Neural progenitor cell (in vitro differentiated cells): ENCODE data around the gene TREX2. TPM values are rescaled to one million over a fixed set of nuclear protein-coding genes. Genes with fewer than 3 reads are reported as not detected.

Experiments used
- DNase-seq: peaks from one replicate; pipeline ENCODE4 v3.0.0-alpha.2; 2016; ENCODE audit warnings: low spot score
- H2AFZ ChIP-seq: fragments of 200-600 bp; sonication (generic); replicated peaks from 2 replicates; pipeline ENCODE4 v1.6.1; 2016; ENCODE audit warnings: antibody characterized with exemption
- H3F3A ChIP-seq: fragments of 200-600 bp; sonication (generic); 2 replicates; pipeline ENCODE4 v1.6.1; 2016; ENCODE audit warnings: antibody characterized with exemption, low read depth
- H3K27ac ChIP-seq: fragments of 200-600 bp; sonication (generic); 2 replicates; pipeline ENCODE4 v1.5.1; 2016; ENCODE audit warnings: mild to moderate bottlenecking
- H3K27me3 ChIP-seq: fragments of 200-600 bp; sonication (generic); 2 replicates; pipeline ENCODE4 v1.6.1; 2016; ENCODE audit warnings: mild to moderate bottlenecking, moderate library complexity
- H3K36me3 ChIP-seq: fragments of 200-600 bp; sonication (generic); 2 replicates; pipeline ENCODE4 v1.5.1; 2016
- H3K4me1 ChIP-seq: fragments of 200-600 bp; sonication (generic); 2 replicates; pipeline ENCODE4 v1.6.1; 2016; ENCODE audit warnings: mixed run types
- H3K4me2 ChIP-seq: fragments of 200-600 bp; sonication (generic); 2 replicates; pipeline ENCODE4 v1.6.1; 2016
- H3K4me3 ChIP-seq: fragments of 200-600 bp; sonication (generic); 2 replicates; pipeline ENCODE4 v1.5.1; 2016
- H3K79me2 ChIP-seq: fragments of 200-600 bp; sonication (generic); 2 replicates; pipeline ENCODE4 v1.6.1; 2016; ENCODE audit warnings: low read depth
- H3K9ac ChIP-seq: fragments of 200-600 bp; sonication (generic); 2 replicates; pipeline ENCODE4 v1.6.1; 2016
- H3K9me3 ChIP-seq: fragments of 200-600 bp; sonication (generic); 2 replicates; pipeline ENCODE4 v1.5.1; 2016; ENCODE audit warnings: low read depth
- H4K20me1 ChIP-seq: fragments of 200-600 bp; sonication (generic); 2 replicates; pipeline ENCODE4 v1.6.1; 2016; ENCODE audit warnings: low read depth
- H3K27ac Mint-ChIP-seq: 3 replicates; pipeline ENCODE4 v1.8.0; 2021; ENCODE audit warnings: mixed read lengths
- H3K27me3 Mint-ChIP-seq: 2 replicates; pipeline ENCODE4 v1.8.0; 2022; ENCODE audit warnings: low read depth, mild to moderate bottlenecking, inconsistent platforms, moderate library complexity, mixed read lengths; ENCODE audit not compliant: insufficient read depth
- H3K36me3 Mint-ChIP-seq: 3 replicates; pipeline ENCODE4 v1.8.0; 2021; ENCODE audit warnings: mixed read lengths
- H3K4me1 Mint-ChIP-seq: 3 replicates; pipeline ENCODE4 v1.8.0; 2021; ENCODE audit warnings: mixed read lengths
- H3K4me3 Mint-ChIP-seq: 3 replicates; pipeline ENCODE4 v1.8.0; 2021; ENCODE audit warnings: mild to moderate bottlenecking, moderate library complexity, mixed read lengths
- H3K9me3 Mint-ChIP-seq: 3 replicates; pipeline ENCODE4 v1.8.0; 2020; ENCODE audit warnings: mixed read lengths
- CTCF ChIP-seq: fragments of 200-600 bp; sonication (generic); IDR thresholded peaks from 2 replicates; pipeline ENCODE4 v1.5.1; 2017; ENCODE audit warnings: antibody characterized with exemption, mild to moderate bottlenecking
- EZH2 ChIP-seq: fragments of 200-600 bp; sonication (generic); IDR thresholded peaks from 2 replicates; pipeline ENCODE4 v1.6.1; 2017; ENCODE audit warnings: antibody characterized with exemption, mild to moderate bottlenecking, moderate library complexity
- EZH2phosphoT487 ChIP-seq: fragments of 200-600 bp; sonication (generic); IDR thresholded peaks from 2 replicates; pipeline ENCODE4 v1.6.1; 2017; ENCODE audit warnings: antibody characterized with exemption
- total RNA-seq: library from RNA; depleted of rRNA; stranded (reverse); fragments of >200 nt; gene quantifications from 2 replicates; pipeline ENCODE4 v1.2.3, GENCODE V29; 2015; ENCODE audit warnings: low replicate concordance

The TREX2 gene
- total RNA-seq, 1 donor from 2014 or later: not detected

DNA sequence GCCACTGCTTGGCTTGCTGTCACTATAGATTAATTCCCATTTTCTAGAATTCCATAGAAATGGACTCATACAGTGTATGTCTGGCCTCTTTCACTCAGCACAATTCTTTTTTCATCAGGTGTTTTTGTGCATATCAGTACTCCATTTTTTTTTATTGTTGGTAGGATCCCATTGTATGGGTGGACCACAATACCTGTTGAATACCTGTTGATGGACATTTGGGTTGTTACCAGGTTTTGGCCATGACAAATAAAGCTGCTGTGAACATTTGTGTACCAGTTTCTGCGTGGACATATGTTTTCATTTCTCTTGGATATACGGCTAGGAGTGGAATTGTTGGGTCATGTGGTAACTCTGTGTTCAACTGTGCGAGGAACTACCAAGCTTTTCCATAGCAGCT lies 19.7 kb downstream of the TREX2 start:
- Histone ChIP-seq H2AFZ (no peak overlapping the region), H3K9me3 (no peaks in the 10 kb centered on the region), H3K4me3 (no peak overlapping the region), H3K4me1 (no peaks in the 10 kb centered on the region), H3K9ac (no peak overlapping the region), H3K79me2 (no peaks in the 10 kb centered on the region), H3K27ac (no peak overlapping the region), H3F3A (no peaks in the 10 kb centered on the region), H4K20me1 (no peaks in the 10 kb centered on the region), H3K36me3 (no peaks in the 10 kb centered on the region), H3K4me2 (no peak overlapping the region), H3K27me3 (no peaks in the 10 kb centered on the region)
- TF ChIP-seq EZH2phosphoT487: no peak
- TF ChIP-seq CTCF: no peak
- TF ChIP-seq EZH2: no peak
- Mint-ChIP-seq H3K4me3 (no peak overlapping the region), H3K9me3 (peaks cover 32% of the 10 kb centered on the region), H3K27ac (no peak overlapping the region), H3K4me1 (no peaks in the 10 kb centered on the region), H3K36me3 (no peaks in the 10 kb centered on the region), H3K27me3 (peaks cover 4% of the 10 kb centered on the region)
- DNase-seq: no peak

GRCh38 chrX:153423652-153424051 lies 22.2 kb downstream of the TREX2 start:
- no peak overlapping the region for H3K27ac ChIP-seq
- no peaks in the 10 kb centered on the region for H3K4me1 ChIP-seq
- H3K9ac ChIP-seq: no peak overlapping the region
- no peak for DNase-seq
- H4K20me1 ChIP-seq: no peaks in the 10 kb centered on the region
- H3K4me3 ChIP-seq: no peak overlapping the region
- H3K36me3 ChIP-seq: no peaks in the 10 kb centered on the region
- no peak for TF ChIP-seq EZH2
- no peak for TF ChIP-seq CTCF
- TF ChIP-seq EZH2phosphoT487: no peak
- no peak overlapping the region for H3K4me2 ChIP-seq
- H3K27me3 ChIP-seq: no peaks in the 10 kb centered on the region
- H2AFZ ChIP-seq: no peak overlapping the region
- Mint-ChIP-seq H3K27me3 (no peaks in the 10 kb centered on the region), H3K4me1 (no peaks in the 10 kb centered on the region), H3K4me3 (no peak overlapping the region), H3K9me3 (peaks cover 29% of the 10 kb centered on the region), H3K36me3 (no peaks in the 10 kb centered on the region), H3K27ac (no peak overlapping the region)
- H3K79me2 ChIP-seq: no peaks in the 10 kb centered on the region
- no peaks in the 10 kb centered on the region for H3F3A ChIP-seq
- no peaks in the 10 kb centered on the region for H3K9me3 ChIP-seq

DNA sequence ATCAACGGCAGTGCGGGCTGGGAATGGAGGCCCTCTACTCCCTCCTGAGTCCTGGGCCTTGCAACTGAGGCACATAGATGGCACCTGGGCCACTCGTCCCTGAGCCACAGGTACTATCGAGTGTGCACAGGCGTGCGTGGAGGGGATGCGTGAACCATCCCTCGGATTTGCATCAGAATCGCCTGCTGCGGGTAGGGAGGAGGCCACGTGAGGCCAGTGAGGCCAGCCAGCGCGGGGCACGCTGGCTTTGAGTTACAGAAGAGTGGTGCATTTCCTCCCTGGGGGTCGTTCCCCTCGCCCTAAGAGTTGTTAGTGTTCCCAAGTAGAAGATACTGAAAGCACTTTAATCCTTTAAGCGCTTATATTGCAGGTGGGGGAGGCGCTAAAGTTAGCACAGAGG lies 24.0 kb downstream of the TREX2 start:
- Histone ChIP-seq H3K79me2 (no peaks in the 10 kb centered on the region), H2AFZ (no peak overlapping the region), H3K9me3 (no peaks in the 10 kb centered on the region), H3K27me3 (no peaks in the 10 kb centered on the region), H3K4me2 (no peak overlapping the region), H4K20me1 (no peaks in the 10 kb centered on the region), H3F3A (no peaks in the 10 kb centered on the region), H3K9ac (no peak overlapping the region), H3K27ac (no peak overlapping the region), H3K4me3 (no peak overlapping the region), H3K4me1 (no peaks in the 10 kb centered on the region), H3K36me3 (no peaks in the 10 kb centered on the region)
- DNase-seq: no peak
- H3K36me3 Mint-ChIP-seq: no peaks in the 10 kb centered on the region
- no peak overlapping the region for H3K27ac Mint-ChIP-seq
- peaks cover 10% of the 10 kb centered on the region for H3K4me1 Mint-ChIP-seq
- no peaks in the 10 kb centered on the region for H3K27me3 Mint-ChIP-seq
- H3K4me3 Mint-ChIP-seq: no peak overlapping the region
- no peak for TF ChIP-seq CTCF
- no peak for TF ChIP-seq EZH2phosphoT487
- TF ChIP-seq EZH2: no peak
- peaks cover 28% of the 10 kb centered on the region for H3K9me3 Mint-ChIP-seq
